GM12878 (cell line): ENCODE results near the gene LIPG. TPM values are rescaled to one million over a fixed set of nuclear protein-coding genes. Genes with fewer than 3 reads are reported as not detected.
"Not testable (repeated sequence)": the region's sequence is repeated elsewhere in the genome, so short reads cannot be mapped to it uniquely, and the experiment has no call there.

Experiments used
- ATAC-seq: fragments of 200-7000 bp; cut with Tn5 transposase; 3 replicates; pipeline ENCODE4 v1.9.1; 2020; ENCODE audit warnings: mild to moderate bottlenecking, moderate library complexity
- BruUV-seq: library from RNA; stranded (reverse); fragments of 400-500 nt; replicated peaks from 2 replicates; lab custom pipeline; 2021; lab: Mats Ljungman, UMichigan
- CTCF ChIA-PET: fragments of 300-600 bp; sonication (Branson Sonifier 250); formaldehyde crosslinking; extraction: SDS; loops from one replicate; lab custom pipeline; 2021; ENCODE audit warnings: inconsistent platforms; lab: Yijun Ruan, JAX
- POLR2A ChIA-PET: fragments of 350-600 bp; formaldehyde crosslinking; extraction: SDS; loops from one replicate; lab custom pipeline; 2021; ENCODE audit warnings: inconsistent platforms; lab: Charles Lee
- RAD21 ChIA-PET: fragments of 300-600 bp; sonication (Branson Sonifier 250); formaldehyde crosslinking; loops from one replicate; lab custom pipeline; 2023; ENCODE audit warnings: antibody characterized with exemption; ENCODE audit not compliant: unreplicated experiment; lab: Charles Lee
- SMC1A ChIA-PET: fragments of 300-600 bp; sonication (Branson Sonifier 250); formaldehyde crosslinking; loops from one replicate; lab custom pipeline; 2023; ENCODE audit not compliant: unreplicated experiment, uncharacterized antibody; lab: Charles Lee
- DNase-seq: peaks from one replicate; pipeline ENCODE4 v3.0.0-alpha.2; 2011; ENCODE audit warnings: low read depth, low spot score
- FAIRE-seq: peaks from 3 replicates; lab custom pipeline; 2011; peaks lifted over from hg19 to GRCh38; lab: Jason Lieb, UNC
- H2AFZ ChIP-seq: 2 replicates; pipeline ENCODE4 v1.6.0; 2011; ENCODE audit warnings: low read depth, low read length, control low read depth; ENCODE audit not compliant: control insufficient read depth
- H3K27ac ChIP-seq: 2 replicates; pipeline ENCODE4 v1.5.1; 2011; ENCODE audit warnings: control low read depth; ENCODE audit not compliant: control insufficient read depth, insufficient read depth
- H3K27me3 ChIP-seq, 2 experiments: replicated peaks in 1 of 2; 2 replicates each; pipeline versions ENCODE4 v1.6.0 to v1.6.1; 2011; ENCODE audit warnings: low read length in 1 of 2; ENCODE audit not compliant: control insufficient read depth in 2 of 2, insufficient read depth in 2 of 2
- H3K36me3 ChIP-seq, 2 experiments: 2 replicates each; pipeline ENCODE4 v1.5.1; 2011; ENCODE audit warnings: low read length in 1 of 2; ENCODE audit not compliant: control insufficient read depth in 2 of 2, insufficient read depth in 2 of 2
- H3K4me1 ChIP-seq: 2 replicates; pipeline ENCODE4 v1.6.1; 2011; ENCODE audit warnings: mild to moderate bottlenecking, low read length, moderate library complexity, mixed read lengths; ENCODE audit not compliant: control insufficient read depth, insufficient read depth
- H3K4me2 ChIP-seq: 2 replicates; pipeline ENCODE4 v1.6.0; 2011; ENCODE audit warnings: control low read depth; ENCODE audit not compliant: control insufficient read depth, insufficient read depth
- H3K4me3 ChIP-seq: fragments of 200-600 bp; sonication (generic); 2 replicates; pipeline ENCODE4 v1.5.1; 2016
- H3K79me2 ChIP-seq: 2 replicates; pipeline ENCODE4 v1.6.0; 2011; ENCODE audit warnings: low read length; ENCODE audit not compliant: control insufficient read depth, insufficient read depth
- H3K9ac ChIP-seq: 2 replicates; pipeline ENCODE4 v1.8.0; 2011; ENCODE audit warnings: low read length, control low read depth, mixed read lengths; ENCODE audit not compliant: control insufficient read depth, insufficient read depth
- H3K9me3 ChIP-seq: replicated peaks from 3 replicates; pipeline ENCODE4 v1.5.1; 2011; ENCODE audit warnings: mild to moderate bottlenecking, low read length; ENCODE audit not compliant: control insufficient read depth, insufficient read depth
- H4K20me1 ChIP-seq: 2 replicates; pipeline ENCODE4 v1.6.0; 2011; ENCODE audit not compliant: control insufficient read depth, insufficient read depth
- CEBPZ ChIP-seq: fragments of 150-350 bp; IDR thresholded peaks from 2 replicates; pipeline ENCODE4 v1.6.1; 2016; ENCODE audit warnings: low read depth, low read length
- RUNX3 ChIP-seq: IDR thresholded peaks from 2 replicates; pipeline ENCODE4 v1.6.1; 2012; ENCODE audit warnings: low read length, inconsistent platforms
- WGBS: methylation state at CpG from one replicate; pipeline ENCODE4 v1.1.6; 2016; ENCODE audit warnings: low lambda C conversion rate; ENCODE audit not compliant: insufficient replicate concordance, insufficient coverage; ENCODE audit errors: missing lambda C conversion rate; 5-methylcytosine and 5-hydroxymethylcytosine counted together
- in situ Hi-C: fragments of 300-500 bp; cut with MboI; formaldehyde crosslinking; loops from 9 replicates; pipeline ENCODE4 v1.14.3; 2018; ENCODE audit warnings: mixed read lengths
- intact Hi-C: fragments of 100-400 bp; cut with micrococcal nuclease; formaldehyde crosslinking; loops from one replicate; pipeline ENCODE4 v1.14.2; 2022; ENCODE audit not compliant: unreplicated experiment
- polyA plus RNA-seq, 11 experiments: library from polyadenylated mRNA; depleted of rRNA in 4 of 11; unstranded in 6 of 11; stranded (reverse) in 5 of 11; fragments of >200 nt; fragmentation: Nextera tagmentation in 4 of 11; fragmentation: Illumina TruSeq in 1 of 11; extraction: Ambion mirVana in 4 of 11; extraction: Trizol in 1 of 11; gene quantifications; 1 replicate in 1 of 11; 2 replicates in 10 of 11; pipeline versions ENCODE4 v1.2.1 to v1.2.3, GENCODE V29; 2011 to 2016; ENCODE audit warnings: inconsistent platforms in 2 of 11, missing spikeins in 2 of 11, low read depth in 1 of 11
- total RNA-seq, 4 experiments: library from RNA; depleted of rRNA in 3 of 4; stranded (reverse); fragments of >200 nt in 3 of 4; fragmentation: Illumina TruSeq in 1 of 4; extraction: Trizol in 1 of 4; gene quantifications; 2 replicates each; pipeline versions ENCODE4 v1.2.1 to v1.2.3, GENCODE V29; 2013 to 2021

LIPG gene
- total and polyA plus RNA-seq, 10 of the 15 experiments (the other 5 are each of a cell fraction or from before 2014, with no cell fraction given): 0.04 to 0.55 (median 0.18) TPM; not detected in 1

GRCh38 chr18:49512876-49513275 is 49.0 kb upstream of the LIPG start:
- FAIRE-seq: not testable (repeated sequence)
- intact Hi-C loops: loop anchor here (10.0 kb wide), 2 partner anchors 132 to 682 kb away; partner anchors contain the start of gene MYO5B

GRCh38 chr18:49514577-49514976 is 47.3 kb upstream of the LIPG start:
- Histone ChIP-seq H4K20me1 (no peaks in the 10 kb centered on the region), H3K4me1 (no peaks in the 10 kb centered on the region), H2AFZ (no peak overlapping the region), H3K27ac (no peak overlapping the region), H3K9ac (no peak overlapping the region), H3K27me3 (no peaks in the 10 kb centered on the region), H3K4me2 (no peak overlapping the region), H3K9me3 (no peaks in the 10 kb centered on the region), H3K4me3 (no peak overlapping the region), H3K36me3 (no peaks in the 10 kb centered on the region), H3K79me2 (no peaks in the 10 kb centered on the region)
- ATAC-seq: no peak
- CTCF ChIA-PET: interaction anchor here (0.6 to 13.3 kb wide), 8 partner anchors 9 to 1034 kb away, joined by 3 to 177 read pairs (median 3); partner anchors contain the start of gene MYO5B
- no TSS peak for BruUV-seq
- FAIRE-seq: no peak
- intact Hi-C loops (loop anchor here (10.0 kb wide), 2 partner anchors 130 to 680 kb away; partner anchors contain the start of gene MYO5B), in situ Hi-C loops (loop anchor here (5.0 kb wide), 1 partner anchor 343 kb away; no protein-coding TSS in a partner anchor)
- SMC1A ChIA-PET: interaction anchor here (0.8 to 1.8 kb wide), 6 partner anchors 14 to 843 kb away, joined by 3 to 5 read pairs (median 3); no protein-coding TSS in a partner anchor
- RAD21 ChIA-PET: interaction anchor here (0.7 to 0.9 kb wide), 3 partner anchors 213 to 346 kb away, joined by 3 read pairs; no protein-coding TSS in a partner anchor
- no peak for DNase-seq
- POLR2A ChIA-PET: no interaction called here
- no peak for TF ChIP-seq RUNX3
- TF ChIP-seq CEBPZ: no peak
- 74% methylated on average over 9 of the region's 9 CpGs for WGBS

More at GRCh38 chr18:49512876-49513275, 49.0 kb upstream of the LIPG start:
- BruUV-seq, H3K27ac ChIP-seq, H3K4me1 ChIP-seq, H3K9ac ChIP-seq, H3K9me3 ChIP-seq, H3K4me3 ChIP-seq, H3K27me3 ChIP-seq, H3K4me2 ChIP-seq, ATAC-seq, DNase-seq, RAD21 ChIA-PET, H2AFZ ChIP-seq, H4K20me1 ChIP-seq, H3K36me3 ChIP-seq, H3K79me2 ChIP-seq, POLR2A ChIA-PET: not testable (repeated sequence)
- WGBS: 74% methylated on average over 8 of the region's 8 CpGs
- ChIA-PET CTCF (interaction anchor here (0.6 to 13.3 kb wide), 2 partner anchors 346 to 1629 kb away, joined by 3 to 177 read pairs; no protein-coding TSS in a partner anchor), SMC1A (interaction anchor here (6.1 kb wide), 1 partner anchor 346 kb away, joined by 63 read pairs; no protein-coding TSS in a partner anchor)
- in situ Hi-C loops: loop anchor here (5.0 kb wide), 1 partner anchor 344 kb away; no protein-coding TSS in a partner anchor

- DNase-seq, FAIRE-seq, H3K27ac ChIP-seq, in situ Hi-C loops, H3K36me3 ChIP-seq, H3K4me1 ChIP-seq, H3K4me2 ChIP-seq, H3K4me3 ChIP-seq, H3K27me3 ChIP-seq, H3K9me3 ChIP-seq, H3K79me2 ChIP-seq, ATAC-seq, H4K20me1 ChIP-seq, H2AFZ ChIP-seq, BruUV-seq, H3K9ac ChIP-seq: not testable (repeated sequence)
- ChIA-PET SMC1A (interaction anchor here (0.8 to 1.8 kb wide), 7 partner anchors 13 to 842 kb away, joined by 3 to 5 read pairs (median 3); no protein-coding TSS in a partner anchor), POLR2A (interaction anchor here (1.5 kb wide), 1 partner anchor 10 kb away, joined by 3 read pairs; no protein-coding TSS in a partner anchor), RAD21 (interaction anchor here (0.8 to 0.9 kb wide), 2 partner anchors 214 to 345 kb away, joined by 3 read pairs; no protein-coding TSS in a partner anchor), CTCF (interaction anchor here (0.8 to 13.3 kb wide), 6 partner anchors 9 to 343 kb away, joined by 3 to 177 read pairs (median 3); no protein-coding TSS in a partner anchor)
- 68% methylated on average over 5 of the region's 5 CpGs for WGBS
- intact Hi-C loops: loop anchor here (10.0 kb wide), 2 partner anchors 130 to 680 kb away; partner anchors contain the start of gene MYO5B
Observed at GRCh38 chr18:49515003-49515402, 46.9 kb upstream of the LIPG start.
